MM.1S (cell line): ENCODE measurements around the gene AANAT.

ENCODE experiments used
- DNase-seq: peaks from one replicate; pipeline ENCODE4 v3.0.0-alpha.2; 2015
- H2AFZ ChIP-seq: fragments of 300-600 bp; sonication (generic); 2 replicates; pipeline ENCODE4 v1.6.0; 2016; ENCODE audit warnings: antibody characterized with exemption, low read length
- H3F3A ChIP-seq: fragments of 300-600 bp; sonication (generic); 2 replicates; pipeline ENCODE4 v1.6.1; 2016; ENCODE audit warnings: mild to moderate bottlenecking, antibody characterized with exemption, low read length, moderate library complexity, mixed read lengths; ENCODE audit not compliant: insufficient read depth
- H3K27ac ChIP-seq: fragments of 300-600 bp; sonication (generic); 2 replicates; pipeline ENCODE4 v1.5.1; 2016; ENCODE audit warnings: mild to moderate bottlenecking, low read length
- H3K27me3 ChIP-seq: fragments of 300-600 bp; sonication (generic); replicated peaks from 2 replicates; pipeline ENCODE4 v1.6.0; 2016; ENCODE audit warnings: low read length; ENCODE audit not compliant: insufficient read depth
- H3K36me3 ChIP-seq: fragments of 300-600 bp; sonication (generic); replicated peaks from 2 replicates; pipeline ENCODE4 v1.6.1; 2016; ENCODE audit warnings: mild to moderate bottlenecking, low read length, mixed read lengths; ENCODE audit not compliant: insufficient read depth
- H3K4me1 ChIP-seq: fragments of 300-600 bp; sonication (generic); 2 replicates; pipeline ENCODE4 v1.6.1; 2016; ENCODE audit warnings: low read length, mixed read lengths
- H3K4me2 ChIP-seq: fragments of 300-600 bp; sonication (generic); 2 replicates; pipeline ENCODE4 v1.6.0; 2016; ENCODE audit warnings: low read depth, low read length
- H3K4me3 ChIP-seq: fragments of 300-600 bp; sonication (generic); 2 replicates; pipeline ENCODE4 v1.5.1; 2016; ENCODE audit warnings: low read length, mixed read lengths
- H3K79me2 ChIP-seq: fragments of 300-600 bp; sonication (generic); 2 replicates; pipeline ENCODE4 v1.6.1; 2016; ENCODE audit warnings: mixed run types, low read length, mixed read lengths
- H3K9ac ChIP-seq: fragments of 300-600 bp; sonication (generic); 2 replicates; pipeline ENCODE4 v1.6.1; 2016; ENCODE audit warnings: low read length, mixed read lengths
- H3K9me2 ChIP-seq: fragments of 300-600 bp; sonication (generic); replicated peaks from 2 replicates; pipeline ENCODE4 v1.6.1; 2016; ENCODE audit warnings: mild to moderate bottlenecking, low read length, mixed read lengths; ENCODE audit not compliant: insufficient read depth
- H3K9me3 ChIP-seq: fragments of 300-600 bp; sonication (generic); replicated peaks from 2 replicates; pipeline ENCODE4 v1.6.1; 2016; ENCODE audit warnings: mild to moderate bottlenecking, low read length, mixed read lengths; ENCODE audit not compliant: insufficient read depth
- H4K20me1 ChIP-seq: fragments of 300-600 bp; sonication (generic); 2 replicates; pipeline ENCODE4 v1.6.1; 2016; ENCODE audit warnings: mild to moderate bottlenecking, low read length, moderate library complexity, mixed read lengths; ENCODE audit not compliant: insufficient read depth
- EZH2 ChIP-seq: fragments of 300-600 bp; sonication (generic); optimal IDR thresholded peaks from 2 replicates; pipeline ENCODE3; 2017; ENCODE audit warnings: low read depth, mild to moderate bottlenecking, antibody characterized with exemption, low read length, mixed read lengths
- EZH2phosphoT487 ChIP-seq: fragments of 300-600 bp; sonication (generic); IDR thresholded peaks from 2 replicates; pipeline ENCODE4 v1.6.1; 2018; ENCODE audit warnings: antibody characterized with exemption, low read length
- TF ChIP-seq, protein P1 (sequence below): fragments of 300-600 bp; sonication (generic); IDR thresholded peaks from 2 replicates; pipeline ENCODE4 v1.5.1; 2016; ENCODE audit warnings: antibody characterized with exemption, low read length, mixed read lengths

The AANAT gene

DNA sequence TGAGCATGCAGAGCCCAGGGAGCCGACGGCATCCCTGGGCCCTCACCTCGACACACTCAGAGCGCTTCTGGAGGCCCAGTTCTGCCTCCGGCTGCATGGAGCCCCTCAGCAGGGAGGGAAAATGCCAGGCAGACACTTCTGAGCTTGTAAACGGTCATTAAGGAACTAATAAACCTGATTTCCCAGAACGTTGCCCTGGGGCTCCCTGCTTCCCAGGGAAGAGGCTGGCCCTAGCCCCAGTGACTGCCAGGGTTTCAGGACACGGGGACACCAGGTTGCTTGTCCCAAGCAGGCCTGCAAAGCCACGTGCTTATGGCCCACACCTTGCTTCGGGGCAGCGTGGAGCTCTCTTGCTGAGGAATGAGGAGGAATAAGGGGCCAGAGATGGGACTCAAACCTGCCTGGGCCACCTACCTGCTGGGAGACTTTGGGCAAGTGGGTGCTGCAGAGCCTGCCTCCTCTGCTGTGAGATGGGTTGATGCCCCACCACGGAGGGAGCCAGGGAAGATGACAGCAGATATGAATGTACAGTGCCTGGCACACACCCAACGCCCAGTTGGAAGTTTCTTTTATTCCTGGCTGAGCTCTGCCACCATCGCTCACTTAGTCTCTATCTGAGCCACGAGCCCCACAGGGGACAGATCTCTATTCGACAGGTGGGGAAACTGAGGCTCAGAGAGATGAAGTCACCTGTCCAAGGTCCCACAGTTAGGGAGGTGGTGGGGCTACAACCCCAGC lies 28.4 kb downstream of the AANAT start:
- H4K20me1 ChIP-seq, result no peaks in the 10 kb centered on the region
- H3K27ac ChIP-seq, result no peak overlapping the region
- H3K79me2 ChIP-seq, result peaks cover 71% of the 10 kb centered on the region
- H3K9me3 ChIP-seq, result no peaks in the 10 kb centered on the region
- DNase-seq, result no peak
- no peak overlapping the region for H3K9ac ChIP-seq
- H3K36me3 ChIP-seq, result no peaks in the 10 kb centered on the region
- H3K27me3 ChIP-seq, result no peaks in the 10 kb centered on the region
- TF ChIP-seq, protein P1, sequence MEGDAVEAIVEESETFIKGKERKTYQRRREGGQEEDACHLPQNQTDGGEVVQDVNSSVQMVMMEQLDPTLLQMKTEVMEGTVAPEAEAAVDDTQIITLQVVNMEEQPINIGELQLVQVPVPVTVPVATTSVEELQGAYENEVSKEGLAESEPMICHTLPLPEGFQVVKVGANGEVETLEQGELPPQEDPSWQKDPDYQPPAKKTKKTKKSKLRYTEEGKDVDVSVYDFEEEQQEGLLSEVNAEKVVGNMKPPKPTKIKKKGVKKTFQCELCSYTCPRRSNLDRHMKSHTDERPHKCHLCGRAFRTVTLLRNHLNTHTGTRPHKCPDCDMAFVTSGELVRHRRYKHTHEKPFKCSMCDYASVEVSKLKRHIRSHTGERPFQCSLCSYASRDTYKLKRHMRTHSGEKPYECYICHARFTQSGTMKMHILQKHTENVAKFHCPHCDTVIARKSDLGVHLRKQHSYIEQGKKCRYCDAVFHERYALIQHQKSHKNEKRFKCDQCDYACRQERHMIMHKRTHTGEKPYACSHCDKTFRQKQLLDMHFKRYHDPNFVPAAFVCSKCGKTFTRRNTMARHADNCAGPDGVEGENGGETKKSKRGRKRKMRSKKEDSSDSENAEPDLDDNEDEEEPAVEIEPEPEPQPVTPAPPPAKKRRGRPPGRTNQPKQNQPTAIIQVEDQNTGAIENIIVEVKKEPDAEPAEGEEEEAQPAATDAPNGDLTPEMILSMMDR, result no peak
- TF ChIP-seq EZH2phosphoT487 (no peak), EZH2 (no peak)
- no peak overlapping the region for H3K4me2 ChIP-seq
- H3K4me1 ChIP-seq, result peaks cover 65% of the 10 kb centered on the region
- no peak overlapping the region for H2AFZ ChIP-seq
- no peaks in the 10 kb centered on the region for H3K9me2 ChIP-seq
- peaks cover 25% of the 10 kb centered on the region for H3F3A ChIP-seq
- no peak overlapping the region for H3K4me3 ChIP-seq

GRCh38 chr17:76496464-76496863 lies 29.1 kb downstream of the AANAT start:
- no peak overlapping the region for H3K4me2 ChIP-seq
- no peak overlapping the region for H3K4me3 ChIP-seq
- no peak for DNase-seq
- no peak overlapping the region for H2AFZ ChIP-seq
- H3K9me2 ChIP-seq, result no peaks in the 10 kb centered on the region
- H3K9ac ChIP-seq, result no peak overlapping the region
- H3K4me1 ChIP-seq, result peaks cover 66% of the 10 kb centered on the region
- TF ChIP-seq, protein P1, result no peak
- TF ChIP-seq EZH2, result no peak
- no peak for TF ChIP-seq EZH2phosphoT487
- H3K9me3 ChIP-seq, result no peaks in the 10 kb centered on the region
- peaks cover 69% of the 10 kb centered on the region for H3K79me2 ChIP-seq
- H3F3A ChIP-seq, result peaks cover 25% of the 10 kb centered on the region
- no peaks in the 10 kb centered on the region for H3K27me3 ChIP-seq
- no peak overlapping the region for H3K27ac ChIP-seq
- no peaks in the 10 kb centered on the region for H4K20me1 ChIP-seq
- H3K36me3 ChIP-seq, result no peaks in the 10 kb centered on the region

DNA sequence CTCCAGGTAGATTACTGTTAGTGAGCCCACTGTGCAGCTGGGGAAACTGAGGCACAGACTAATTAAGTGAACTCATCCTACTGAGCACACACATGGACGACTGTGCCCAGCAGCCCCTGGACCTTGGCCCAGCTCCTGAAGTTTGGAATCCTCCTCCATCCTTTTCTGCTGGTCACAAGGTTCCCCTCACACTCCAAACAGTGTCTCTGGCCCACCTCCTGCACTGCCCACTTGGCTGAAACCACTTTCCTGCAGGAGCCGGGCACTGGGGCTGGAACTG lies 30.2 kb downstream of the AANAT start:
- TF ChIP-seq, protein P1, result no peak
- TF ChIP-seq EZH2 (no peak), EZH2phosphoT487 (no peak)
- Histone ChIP-seq H4K20me1 (no peaks in the 10 kb centered on the region), H3K27me3 (no peaks in the 10 kb centered on the region), H3K27ac (no peak overlapping the region), H2AFZ (no peak overlapping the region), H3K9ac (no peak overlapping the region), H3K9me2 (no peaks in the 10 kb centered on the region), H3K4me1 (peaks cover 64% of the 10 kb centered on the region), H3K4me2 (no peak overlapping the region), H3K4me3 (no peak overlapping the region), H3K9me3 (no peaks in the 10 kb centered on the region), H3K36me3 (no peaks in the 10 kb centered on the region), H3F3A (peaks cover 16% of the 10 kb centered on the region), H3K79me2 (peaks cover 69% of the 10 kb centered on the region)
- DNase-seq, result no peak
